A673 (cell line): ENCODE measurements around the gene ADSS2. TPM values are rescaled to one million over a fixed set of nuclear protein-coding genes. Genes with fewer than 3 reads are reported as not detected.

Experiments
- BruUV-seq: library from RNA; stranded (reverse); fragments of 400-500 nt; replicated peaks from 2 replicates; lab custom pipeline; 2021; lab: Mats Ljungman, UMichigan
- CTCF ChIA-PET: fragments of 300-600 bp; sonication (Branson Sonifier 250); formaldehyde crosslinking; loops from one replicate; lab custom pipeline; 2022; ENCODE audit warnings: antibody characterized with exemption; lab: Charles Lee
- POLR2A ChIA-PET: fragments of 300-600 bp; sonication (Branson Sonifier 250); formaldehyde crosslinking; loops from one replicate; lab custom pipeline; 2022; ENCODE audit warnings: antibody characterized with exemption; ENCODE audit not compliant: low non-redundant PET; lab: Charles Lee
- DNase-seq: peaks from one replicate; pipeline ENCODE4 v3.0.0-alpha.2; 2015; ENCODE audit warnings: low spot score
- H3K27ac ChIP-seq: fragments of 200-600 bp; sonication (generic); 2 replicates; pipeline ENCODE4 v1.5.1; 2016; ENCODE audit warnings: mixed run types, low read depth, mild to moderate bottlenecking, mixed read lengths, antibody characterized with exemption, low read length; ENCODE audit not compliant: poor library complexity, severe bottlenecking
- H3K27me3 ChIP-seq: fragments of 200-600 bp; sonication (generic); replicated peaks from 2 replicates; pipeline ENCODE4 v1.6.1; 2017; ENCODE audit warnings: mixed run types, low read depth, mild to moderate bottlenecking, mixed read lengths, antibody characterized with exemption, low read length; ENCODE audit not compliant: insufficient read depth, poor library complexity
- H3K36me3 ChIP-seq: fragments of 200-600 bp; sonication (generic); 2 replicates; pipeline ENCODE4 v1.6.1; 2016; ENCODE audit warnings: mixed run types, mild to moderate bottlenecking, mixed read lengths, antibody characterized with exemption, low read length; ENCODE audit not compliant: insufficient read depth, poor library complexity, severe bottlenecking
- H3K4me1 ChIP-seq: fragments of 200-600 bp; sonication (generic); 2 replicates; pipeline ENCODE4 v1.6.1; 2017; ENCODE audit warnings: mixed run types, mild to moderate bottlenecking, mixed read lengths, antibody characterized with exemption, low read length; ENCODE audit not compliant: insufficient read depth, poor library complexity, severe bottlenecking
- H3K4me3 ChIP-seq: fragments of 200-600 bp; sonication (generic); 2 replicates; pipeline ENCODE4 v1.5.1; 2016; ENCODE audit warnings: low read depth, mixed run types, mild to moderate bottlenecking, mixed read lengths, low read length; ENCODE audit not compliant: poor library complexity, severe bottlenecking
- H3K9me3 ChIP-seq: fragments of 200-600 bp; sonication (generic); 2 replicates; pipeline ENCODE4 v1.6.1; 2016; ENCODE audit warnings: mixed run types, low read depth, mild to moderate bottlenecking, mixed read lengths, antibody characterized with exemption, low read length; ENCODE audit not compliant: poor library complexity, severe bottlenecking
- EZH2 ChIP-seq: fragments of 200-600 bp; sonication (generic); IDR thresholded peaks from 2 replicates; pipeline ENCODE4 v1.6.1; 2017; ENCODE audit warnings: borderline replicate concordance, low read depth, mild to moderate bottlenecking, mixed read lengths, antibody characterized with exemption, low read length; ENCODE audit not compliant: poor library complexity, severe bottlenecking
- intact Hi-C: fragments of 100-400 bp; cut with micrococcal nuclease; formaldehyde crosslinking; loops from one replicate; pipeline ENCODE4 v1.10.0; 2022; ENCODE audit not compliant: unreplicated experiment
- total RNA-seq: library from RNA; stranded (reverse); gene quantifications from 2 replicates; pipeline ENCODE4 v1.2.3, GENCODE V29; 2021
- TF ChIP-seq, protein P1 (sequence below): fragments of 300-800, 200-600 bp; sonication (generic); conservative IDR thresholded peaks from 2 replicates; pipeline ENCODE4 v1.5.1; 2017; ENCODE audit warnings: low read depth, mild to moderate bottlenecking, antibody characterized with exemption, low read length, moderate library complexity, mixed read lengths

The ADSS2 gene
- total RNA-seq, 1 experiment from 2014 or later = 46.7 TPM

DNA sequence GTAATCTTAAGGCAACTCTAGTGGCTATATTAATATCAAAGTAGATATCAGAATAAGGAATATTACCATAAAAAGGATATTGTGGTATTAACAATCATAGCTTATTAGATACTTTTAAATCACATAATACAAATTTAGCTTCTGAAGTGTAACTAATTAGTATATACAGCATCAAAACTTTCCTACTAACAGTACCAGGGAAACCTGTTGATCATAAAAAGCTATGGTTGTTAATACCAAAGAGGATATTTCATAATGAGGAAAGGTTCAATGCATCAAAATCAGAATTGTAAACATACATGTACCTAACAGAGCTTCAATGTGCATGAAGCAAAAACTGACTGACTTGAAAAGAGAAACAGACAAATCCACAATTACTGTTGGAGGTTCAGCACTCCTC, 24.1 kb downstream of the ADSS2 start:
- TF ChIP-seq, protein P1, sequence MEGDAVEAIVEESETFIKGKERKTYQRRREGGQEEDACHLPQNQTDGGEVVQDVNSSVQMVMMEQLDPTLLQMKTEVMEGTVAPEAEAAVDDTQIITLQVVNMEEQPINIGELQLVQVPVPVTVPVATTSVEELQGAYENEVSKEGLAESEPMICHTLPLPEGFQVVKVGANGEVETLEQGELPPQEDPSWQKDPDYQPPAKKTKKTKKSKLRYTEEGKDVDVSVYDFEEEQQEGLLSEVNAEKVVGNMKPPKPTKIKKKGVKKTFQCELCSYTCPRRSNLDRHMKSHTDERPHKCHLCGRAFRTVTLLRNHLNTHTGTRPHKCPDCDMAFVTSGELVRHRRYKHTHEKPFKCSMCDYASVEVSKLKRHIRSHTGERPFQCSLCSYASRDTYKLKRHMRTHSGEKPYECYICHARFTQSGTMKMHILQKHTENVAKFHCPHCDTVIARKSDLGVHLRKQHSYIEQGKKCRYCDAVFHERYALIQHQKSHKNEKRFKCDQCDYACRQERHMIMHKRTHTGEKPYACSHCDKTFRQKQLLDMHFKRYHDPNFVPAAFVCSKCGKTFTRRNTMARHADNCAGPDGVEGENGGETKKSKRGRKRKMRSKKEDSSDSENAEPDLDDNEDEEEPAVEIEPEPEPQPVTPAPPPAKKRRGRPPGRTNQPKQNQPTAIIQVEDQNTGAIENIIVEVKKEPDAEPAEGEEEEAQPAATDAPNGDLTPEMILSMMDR = no peak
- TF ChIP-seq EZH2 = no peak
- peaks cover 18% of the 10 kb centered on the region for H3K36me3 ChIP-seq
- no TSS peak for BruUV-seq

DNA sequence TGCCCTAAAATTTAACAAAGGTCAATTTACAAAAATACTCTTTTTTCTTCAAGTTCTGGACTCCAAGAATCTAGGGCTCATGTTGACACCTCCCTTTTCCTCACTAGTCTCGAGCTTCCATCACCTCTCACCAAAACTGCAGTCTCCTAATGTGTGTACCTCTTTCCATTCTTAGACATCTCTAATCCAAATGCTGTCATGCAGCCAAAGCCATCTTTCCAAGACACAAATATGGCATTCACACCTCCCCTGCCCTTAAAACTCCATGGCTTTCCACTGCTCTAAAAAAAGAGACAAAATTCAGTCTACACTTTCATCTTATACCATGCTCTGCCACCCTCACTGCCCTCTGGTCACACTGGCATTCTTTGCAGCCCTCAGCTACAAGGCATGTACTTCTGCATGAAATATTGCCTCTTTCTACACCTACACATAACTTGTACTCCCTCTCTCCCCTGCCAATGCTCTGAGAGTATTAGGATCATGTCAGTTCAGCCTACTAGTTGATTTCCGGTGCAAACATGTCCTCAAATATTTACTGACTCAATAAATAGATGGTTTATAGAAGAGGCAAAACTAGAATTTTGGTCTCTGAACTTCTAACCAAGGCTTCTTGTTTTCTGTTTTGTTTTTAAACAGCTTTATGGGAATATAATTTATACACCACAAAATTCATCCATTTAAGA, 26.9 kb downstream of the ADSS2 start:
- no peaks in the 10 kb centered on the region for H3K4me1 ChIP-seq
- ChIA-PET POLR2A (no interaction called here), CTCF (no interaction called here)
- peaks cover 24% of the 10 kb centered on the region for H3K36me3 ChIP-seq
- H3K27me3 ChIP-seq = no peaks in the 10 kb centered on the region
- TF ChIP-seq, protein P1 = no peak
- no peak for TF ChIP-seq EZH2
- no peak overlapping the region for H3K27ac ChIP-seq
- H3K9me3 ChIP-seq = no peaks in the 10 kb centered on the region
- intact Hi-C loops = no loop called here
- no peak for DNase-seq
- BruUV-seq = no TSS peak
- H3K4me3 ChIP-seq = no peak overlapping the region

More for the DNA sequence above, 24.1 kb downstream of the ADSS2 start:
- no peaks in the 10 kb centered on the region for H3K27me3 ChIP-seq
- H3K27ac ChIP-seq = no peak overlapping the region
- CTCF ChIA-PET = no interaction called here
- H3K9me3 ChIP-seq = no peaks in the 10 kb centered on the region
- H3K4me3 ChIP-seq = no peak overlapping the region
- intact Hi-C loops = no loop called here
- DNase-seq = no peak
- POLR2A ChIA-PET = no interaction called here
- peaks cover 5% of the 10 kb centered on the region for H3K4me1 ChIP-seq

DNA sequence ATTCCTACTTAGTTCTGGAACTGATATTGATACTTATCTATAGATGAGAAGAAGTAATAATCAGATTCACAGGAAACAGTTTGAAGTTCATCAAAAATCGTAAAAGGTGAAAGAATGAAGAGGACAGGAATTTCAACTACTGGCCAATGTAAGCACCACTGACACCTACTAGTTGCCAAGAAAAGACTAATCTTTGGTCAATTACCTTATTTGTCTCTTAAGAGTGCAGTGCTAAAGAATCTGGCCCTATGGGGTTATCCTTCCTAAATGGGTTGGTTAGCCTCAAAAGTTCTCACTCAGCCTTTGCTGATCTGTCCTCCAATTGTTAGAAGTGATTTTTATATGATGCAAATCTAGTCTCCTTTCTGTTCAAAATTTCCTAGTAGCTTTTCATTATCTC, 29.5 kb downstream of the ADSS2 start:
- no peak overlapping the region for H3K4me3 ChIP-seq
- DNase-seq = no peak
- H3K27me3 ChIP-seq = no peaks in the 10 kb centered on the region
- no peaks in the 10 kb centered on the region for H3K4me1 ChIP-seq
- intact Hi-C loops = no loop called here
- H3K27ac ChIP-seq = no peak overlapping the region
- peaks cover 40% of the 10 kb centered on the region for H3K36me3 ChIP-seq
- ChIA-PET CTCF (no interaction called here), POLR2A (no interaction called here)
- BruUV-seq = no TSS peak
- H3K9me3 ChIP-seq = no peaks in the 10 kb centered on the region
- no peak for TF ChIP-seq EZH2

DNA sequence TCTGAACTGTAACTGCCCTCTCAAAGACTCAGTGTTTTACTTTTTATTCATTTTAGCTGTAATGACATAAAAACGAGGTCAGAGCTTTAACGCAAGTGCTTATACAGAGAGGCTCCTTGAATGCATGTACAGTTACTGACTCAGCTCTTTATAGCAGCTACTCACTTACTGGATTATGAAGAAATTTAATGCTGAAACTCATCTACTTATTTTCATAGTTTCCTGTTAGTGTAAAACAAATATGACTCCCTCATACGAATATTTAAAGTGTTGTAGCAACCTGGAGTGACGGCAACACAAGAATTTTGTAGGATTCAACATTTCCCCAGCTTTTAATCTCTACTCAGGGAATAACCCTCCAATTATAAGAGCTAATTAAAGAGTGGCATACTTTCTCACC, 32.7 kb downstream of the ADSS2 start:
- no peaks in the 10 kb centered on the region for H3K27me3 ChIP-seq
- DNase-seq = no peak
- BruUV-seq = no TSS peak
- H3K9me3 ChIP-seq = no peaks in the 10 kb centered on the region
- intact Hi-C loops = no loop called here
- POLR2A ChIA-PET = no interaction called here
- peaks cover 58% of the 10 kb centered on the region for H3K36me3 ChIP-seq
- CTCF ChIA-PET = no interaction called here
- H3K27ac ChIP-seq = peak overlapping the region; percentile 31
- H3K4me3 ChIP-seq = no peak overlapping the region
- no peaks in the 10 kb centered on the region for H3K4me1 ChIP-seq
- no peak for TF ChIP-seq EZH2
- TF ChIP-seq, protein P1 = no peak
